VCaP (cell line): ENCODE data around the gene COPRS.
A peak's percentile ranks its signal among the peaks of the same experiment; 100 is the strongest.

ENCODE experiments used
- H3K27ac ChIP-seq: fragments of 450-650 bp; 2 replicates; pipeline ENCODE4 v1.5.1; 2017
- CTCF ChIP-seq: fragments of 450-650 bp; conservative IDR thresholded peaks from 2 replicates; pipeline ENCODE4 v1.5.1; 2017; ENCODE audit warnings: mild to moderate bottlenecking, moderate library complexity

The COPRS gene

GRCh38 chr17:31869031-31869430, 10.0 kb upstream of the COPRS start:
- no peak overlapping the region for H3K27ac ChIP-seq
- no peak for TF ChIP-seq CTCF

GRCh38 chr17:31859487-31860008, 504 bp upstream of the COPRS start:
- no peak for TF ChIP-seq CTCF
- peak overlapping the region; percentile 92 for H3K27ac ChIP-seq

GRCh38 chr17:31857920-31858641, 963 bp downstream of the COPRS start:
- TF ChIP-seq CTCF, result no peak
- peak overlapping the region; percentile 92 for H3K27ac ChIP-seq

GRCh38 chr17:31856750-31857149, 2.3 kb downstream of the COPRS start:
- H3K27ac ChIP-seq, result peak overlapping the region; percentile 92
- TF ChIP-seq CTCF, result no peak

GRCh38 chr17:31854672-31855071, 4.4 kb downstream of the COPRS start:
- H3K27ac ChIP-seq, result no peak overlapping the region
- no peak for TF ChIP-seq CTCF

- no peak overlapping the region for H3K27ac ChIP-seq
- TF ChIP-seq CTCF, result no peak
Observed at GRCh38 chr17:31853911-31854470, 5.1 kb downstream of the COPRS start.

- TF ChIP-seq CTCF, result no peak
- peak overlapping the region; percentile 90; the same call in 1 of the 2 replicates for H3K27ac ChIP-seq
Observed at GRCh38 chr17:31845291-31845690, 13.8 kb downstream of the COPRS start.
